GM18498 (cell line): ENCODE measurements around the gene ABHD15.
"Not testable (repeated sequence)": the region's sequence is repeated elsewhere in the genome, so short reads cannot be mapped to it uniquely, and the experiment has no call there.

Experiments used
- ATAC-seq: cut with Tn5 transposase; IDR thresholded peaks from one replicate; pipeline ENCODE4 v1.9.1; 2021; ENCODE audit warnings: mild to moderate bottlenecking, moderate library complexity; ENCODE audit not compliant: unreplicated experiment

Gene ABHD15

DNA sequence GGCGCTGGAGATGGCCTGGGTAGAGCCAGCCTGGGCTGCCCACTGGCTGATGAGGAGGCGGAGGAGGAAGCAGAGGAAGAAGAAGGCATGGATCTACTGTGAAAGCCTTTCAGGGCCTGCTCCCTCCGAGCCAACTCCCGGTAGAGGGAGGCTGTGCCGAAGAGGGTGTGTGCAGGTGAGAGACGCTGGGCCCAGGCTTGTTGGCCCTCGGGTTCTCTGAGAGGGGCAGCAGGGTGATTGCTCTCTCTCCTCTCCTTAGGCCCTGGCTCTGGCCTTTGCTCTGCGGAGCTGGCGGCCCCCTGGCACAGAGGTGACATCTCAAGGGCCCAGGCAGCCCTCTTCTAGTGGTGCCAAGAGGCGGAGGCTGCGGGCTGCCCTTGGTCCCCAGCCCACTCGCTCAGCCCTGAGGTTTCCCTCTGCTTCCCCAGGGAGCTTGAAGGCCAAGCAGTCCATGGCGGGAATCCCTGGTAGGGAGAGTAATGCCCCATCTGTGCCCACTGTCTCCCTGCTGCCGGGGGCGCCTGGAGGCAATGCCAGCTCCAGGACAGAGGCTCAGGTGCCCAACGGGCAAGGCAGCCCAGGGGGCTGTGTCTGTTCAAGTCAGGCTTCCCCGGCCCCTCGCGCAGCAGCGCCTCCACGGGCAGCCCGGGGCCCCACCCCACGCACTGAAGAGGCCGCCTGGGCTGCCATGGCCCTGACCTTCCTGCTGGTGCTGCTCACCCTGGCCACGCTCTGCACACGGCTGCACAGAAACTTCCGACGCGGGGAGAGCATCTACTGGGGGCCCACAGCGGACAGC is 5.2 kb upstream of the ABHD15 start:
- ATAC-seq = no peak

DNA sequence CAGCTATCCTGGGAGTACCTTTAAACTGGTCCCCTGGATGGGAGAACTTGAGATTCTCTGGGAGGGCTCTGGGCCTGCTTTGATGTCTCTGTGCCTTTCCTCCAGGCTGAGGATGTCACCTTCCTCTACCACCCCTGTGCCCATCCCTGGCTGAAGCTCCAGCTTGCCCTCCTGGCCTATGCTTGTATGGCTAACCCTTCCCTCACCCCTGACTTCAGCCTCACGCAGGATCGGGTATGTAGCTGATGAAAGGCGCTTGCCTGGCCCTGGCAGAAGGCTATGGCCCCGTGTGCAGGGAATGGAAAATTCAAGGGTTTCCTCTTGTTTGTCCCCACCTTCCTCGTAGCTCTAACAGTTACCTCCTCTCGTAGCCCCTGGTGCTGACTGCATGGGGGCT is 4.6 kb upstream of the ABHD15 start:
- no peak for ATAC-seq

DNA sequence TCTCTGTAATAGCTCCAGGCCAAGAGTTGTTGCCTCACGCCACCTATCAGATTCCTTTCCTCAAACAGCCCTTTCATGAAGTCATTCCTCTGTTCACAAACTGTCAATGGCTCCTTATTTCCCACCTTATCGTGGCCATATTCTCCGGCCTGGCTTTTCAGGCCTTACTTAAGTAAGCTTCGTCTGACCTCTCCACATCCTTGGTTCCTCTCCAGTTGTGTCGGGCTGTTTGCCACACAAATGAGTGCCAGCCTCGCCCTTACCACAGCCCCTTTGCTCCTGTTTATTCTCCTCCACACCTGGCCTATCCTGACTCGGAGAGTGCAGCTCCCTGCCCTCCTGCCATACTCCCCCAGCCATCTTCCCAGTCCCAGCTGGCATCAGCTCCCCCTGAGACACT is 3.7 kb upstream of the ABHD15 start:
- no peak for ATAC-seq

- no peak for ATAC-seq
These were observed 2.6 kb upstream of the ABHD15 start for GRCh38 chr17:29569245-29569950.

DNA sequence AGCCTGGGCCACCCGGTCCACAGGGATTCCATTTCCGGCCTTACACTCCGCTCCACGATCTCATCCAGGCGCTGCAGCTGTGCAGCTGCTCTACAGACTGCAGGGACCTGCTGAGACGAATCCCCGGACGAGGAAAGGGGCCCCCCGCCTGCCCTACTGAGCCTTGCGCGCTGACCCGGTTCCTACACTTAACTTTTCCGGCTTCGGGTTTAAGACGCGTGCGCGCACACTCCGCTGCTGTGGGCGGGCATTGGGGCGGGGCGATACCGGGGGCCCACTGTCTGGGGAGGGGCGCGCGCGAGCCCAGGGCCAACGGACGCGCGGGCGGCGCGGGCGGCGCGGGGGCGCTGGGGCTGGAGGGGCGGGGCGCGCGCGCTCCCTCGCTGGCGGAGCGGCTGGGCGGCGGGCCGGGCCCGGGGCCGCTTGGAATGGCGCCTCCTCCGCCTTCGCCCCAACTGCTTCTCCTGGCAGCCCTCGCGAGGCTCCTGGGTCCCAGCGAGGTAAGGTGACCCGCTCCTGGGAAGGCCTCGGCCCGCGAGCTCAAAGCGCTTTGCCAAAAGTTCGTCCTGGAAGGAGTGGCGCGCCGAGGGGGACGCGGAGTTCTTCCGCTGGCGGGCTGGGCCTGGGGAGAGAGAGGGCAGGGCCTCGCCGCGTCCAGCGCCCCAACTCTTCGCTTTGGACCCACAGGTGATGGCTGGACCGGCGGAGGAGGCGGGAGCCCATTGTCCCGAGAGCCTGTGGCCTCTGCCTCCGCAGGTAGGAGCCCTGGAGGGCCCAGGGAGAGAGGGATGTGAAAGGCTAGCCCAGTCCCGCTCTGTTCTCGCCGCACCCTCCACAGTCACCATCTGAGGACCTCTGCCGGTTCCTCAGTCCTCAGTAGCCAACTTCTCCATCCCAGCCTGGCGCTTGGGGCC is 1.8 kb upstream of the ABHD15 start, which contains the start of gene TP53I13:
TP53I13 (plus strand) TSS at position 371 of the 914 bp plus-strand sequence; CDS start at position 429, 58 bp downstream.
- peak; percentile 49 for ATAC-seq

GRCh38 chr17:29567554-29568330 is 905 bp upstream of the ABHD15 start:
- ATAC-seq = peak; percentile 44

DNA sequence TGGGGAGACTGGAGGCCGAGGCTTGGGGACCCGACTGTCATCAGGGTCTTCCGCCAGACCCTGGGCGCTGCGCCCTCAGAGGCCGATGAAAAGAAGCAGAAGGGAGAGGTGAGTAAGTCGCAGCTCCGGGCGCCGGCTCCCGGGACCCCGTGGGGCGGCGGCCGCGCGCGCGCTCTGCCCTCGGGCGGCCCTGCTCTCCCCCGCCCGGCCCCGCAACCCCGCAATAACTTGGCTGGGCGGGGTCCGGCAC is 392 bp upstream of the ABHD15 start:
- ATAC-seq = peak; percentile 15

GRCh38 chr17:29565643-29566472 is 979 bp downstream of the ABHD15 start:
- ATAC-seq = no peak

DNA sequence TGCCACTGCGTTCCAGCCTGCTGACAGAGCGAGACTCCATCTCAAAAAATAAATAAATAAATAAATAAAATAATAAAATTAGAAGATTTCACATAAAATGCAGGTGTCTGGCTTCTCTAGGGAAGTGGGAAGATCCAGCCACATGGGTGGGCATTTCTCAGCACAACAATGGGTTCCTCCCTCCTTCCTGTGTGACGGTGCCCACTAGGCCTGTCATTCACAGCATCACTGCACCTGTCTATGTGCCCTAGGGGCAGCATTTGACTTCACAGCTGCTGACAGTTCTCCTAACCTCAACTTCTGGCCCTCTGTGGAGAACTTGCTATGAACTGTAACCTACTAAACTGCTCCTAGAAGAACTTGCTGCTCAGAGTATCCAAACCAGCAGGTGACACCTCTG is 3.0 kb downstream of the ABHD15 start:
- no peak for ATAC-seq

DNA sequence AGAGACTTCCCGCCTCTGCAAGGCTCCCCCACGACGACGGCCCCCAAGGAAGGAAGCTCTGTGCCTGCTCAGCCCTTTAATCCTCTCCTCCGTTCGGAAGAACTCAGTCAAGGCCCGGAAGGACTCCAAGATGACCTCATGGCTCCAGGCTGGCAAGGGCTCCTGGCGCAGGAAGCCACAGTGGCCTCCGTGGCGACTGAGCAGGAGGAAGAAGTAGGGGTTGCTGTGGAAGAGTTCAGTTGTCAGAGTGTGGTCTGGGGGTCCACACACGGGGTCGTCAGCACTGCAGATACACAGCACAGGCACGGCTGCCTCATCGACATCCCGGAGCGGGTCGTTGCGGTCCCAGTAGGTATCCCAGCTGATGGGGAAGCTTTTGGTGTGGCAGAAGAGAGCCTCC is 4.2 kb downstream of the ABHD15 start:
- ATAC-seq = no peak

GRCh38 chr17:29561554-29562517 is 5.0 kb downstream of the ABHD15 start:
- no peak for ATAC-seq

GRCh38 chr17:29560316-29560715 is 6.5 kb downstream of the ABHD15 start:
- ATAC-seq = no peak

GRCh38 chr17:29559640-29560039 is 7.2 kb downstream of the ABHD15 start:
- ATAC-seq = no peak

DNA sequence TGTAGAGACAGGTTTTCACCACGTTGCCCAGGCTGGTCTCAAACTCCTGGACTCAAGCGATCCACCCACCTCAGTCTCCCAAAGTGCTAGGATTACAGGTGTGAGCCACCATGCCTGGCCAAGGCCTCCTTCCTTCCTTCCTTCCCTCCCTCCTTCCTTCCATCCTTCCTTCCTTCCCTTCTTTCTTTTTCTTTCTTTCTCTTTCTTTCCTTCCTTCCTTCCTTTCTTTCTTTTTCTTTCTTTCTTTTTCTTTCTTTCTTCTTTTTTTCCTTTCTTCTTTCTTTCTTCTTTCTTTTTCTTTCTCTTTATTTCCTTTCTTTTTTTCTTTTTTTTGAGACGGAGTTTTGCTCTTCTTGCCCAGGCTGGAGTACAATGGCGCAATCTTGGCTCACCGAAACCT is 8.7 kb downstream of the ABHD15 start:
- not testable (repeated sequence) for ATAC-seq

- ATAC-seq = no peak
These were observed 9.1 kb downstream of the ABHD15 start for GRCh38 chr17:29557739-29558116.

DNA sequence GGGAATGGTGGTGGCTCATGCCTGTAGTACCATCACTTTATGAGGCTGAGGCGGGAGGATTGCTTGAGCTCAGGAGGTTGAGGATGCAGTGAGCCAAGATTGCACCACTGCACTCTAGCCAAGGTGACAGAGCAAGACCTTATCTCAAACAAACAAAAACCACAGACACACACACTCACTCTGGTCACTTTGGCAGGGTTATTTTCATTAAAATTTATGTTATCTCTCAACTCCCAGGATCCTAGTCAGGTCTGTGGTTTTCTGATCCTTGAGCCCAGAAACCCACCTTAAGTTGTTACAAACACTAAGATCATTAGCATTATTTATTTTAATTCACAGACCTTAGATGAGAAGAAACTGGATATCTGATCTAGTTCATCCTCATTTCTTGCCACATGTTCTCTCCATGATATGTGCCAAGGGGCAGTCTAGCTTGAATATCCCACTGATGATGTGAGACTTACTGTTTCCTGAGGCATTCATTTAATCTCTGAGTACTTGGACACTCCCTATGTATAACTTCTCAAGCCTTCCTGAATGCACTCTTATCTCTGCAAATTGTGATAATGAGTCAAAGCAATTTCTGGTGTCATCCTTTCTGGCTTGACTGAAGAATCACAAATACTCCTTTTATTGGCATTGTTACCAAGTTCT is 9.6 kb downstream of the ABHD15 start:
- ATAC-seq = no peak

GRCh38 chr17:29555840-29556239 is 11.0 kb downstream of the ABHD15 start:
- ATAC-seq = no peak
